HL-60 (cell line): ENCODE results near the gene VIPR2.

Source experiments
- CTCF ChIP-seq: IDR thresholded peaks from one replicate; pipeline ENCODE4 v1.5.1; 2011; ENCODE audit warnings: low read length, control low read depth, inconsistent platforms; ENCODE audit not compliant: insufficient read depth
- GABPA ChIP-seq: IDR thresholded peaks from 2 replicates; pipeline ENCODE4 v1.6.1; 2012; ENCODE audit warnings: low read depth
- POLR2AphosphoS5 ChIP-seq: IDR thresholded peaks from 2 replicates; pipeline ENCODE4 v1.6.1; 2012; ENCODE audit warnings: low read depth
- SPI1 ChIP-seq: IDR thresholded peaks from 2 replicates; pipeline ENCODE4 v1.6.1; 2012; ENCODE audit warnings: low read depth, mild to moderate bottlenecking, borderline replicate concordance
- TF ChIP-seq, protein P1 (sequence below): IDR thresholded peaks from 2 replicates; pipeline ENCODE4 v1.6.1; 2012; ENCODE audit warnings: low read depth; ENCODE audit not compliant: insufficient replicate concordance

DNA sequence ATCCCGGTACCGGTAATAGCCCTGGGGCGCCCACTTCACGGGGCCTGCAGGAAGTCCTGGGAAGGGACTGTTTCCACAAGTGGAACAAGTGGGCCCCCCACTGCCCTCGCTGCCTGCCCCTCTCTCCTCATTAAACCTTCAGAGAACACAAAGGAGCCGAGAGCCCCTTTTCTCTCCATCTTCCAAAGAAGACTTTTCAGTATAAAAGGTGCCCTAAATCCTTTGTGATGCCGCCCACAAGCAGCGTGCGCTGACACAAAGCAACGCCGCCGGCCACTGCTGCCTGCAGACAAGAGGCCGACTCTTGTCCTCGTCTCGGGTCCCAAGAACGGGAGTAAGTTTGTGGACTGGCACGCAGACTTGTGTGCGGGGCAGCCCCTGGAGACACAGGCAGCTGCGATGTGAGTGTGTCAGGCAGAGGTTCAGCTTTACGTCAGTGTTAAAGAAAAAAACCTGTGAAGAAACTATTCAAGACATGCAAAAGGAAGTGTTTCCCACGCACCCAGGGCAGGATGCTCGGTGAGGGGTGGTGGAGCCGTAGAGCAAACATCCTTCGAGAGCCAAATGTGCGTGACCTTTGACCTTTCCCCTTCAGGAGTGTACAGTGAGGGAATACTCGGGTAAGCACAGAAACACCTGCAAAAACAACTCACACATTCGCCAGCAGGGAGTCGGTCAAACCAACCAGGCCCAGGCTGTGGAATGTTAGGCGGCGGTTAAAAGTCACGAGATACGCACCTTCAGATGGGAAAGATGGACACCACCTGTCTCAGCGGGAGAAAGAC lies 118.2 kb downstream of the VIPR2 start:
- TF ChIP-seq CTCF (no peak), GABPA (no peak), POLR2AphosphoS5 (no peak), SPI1 (no peak)
- TF ChIP-seq, protein P1, sequence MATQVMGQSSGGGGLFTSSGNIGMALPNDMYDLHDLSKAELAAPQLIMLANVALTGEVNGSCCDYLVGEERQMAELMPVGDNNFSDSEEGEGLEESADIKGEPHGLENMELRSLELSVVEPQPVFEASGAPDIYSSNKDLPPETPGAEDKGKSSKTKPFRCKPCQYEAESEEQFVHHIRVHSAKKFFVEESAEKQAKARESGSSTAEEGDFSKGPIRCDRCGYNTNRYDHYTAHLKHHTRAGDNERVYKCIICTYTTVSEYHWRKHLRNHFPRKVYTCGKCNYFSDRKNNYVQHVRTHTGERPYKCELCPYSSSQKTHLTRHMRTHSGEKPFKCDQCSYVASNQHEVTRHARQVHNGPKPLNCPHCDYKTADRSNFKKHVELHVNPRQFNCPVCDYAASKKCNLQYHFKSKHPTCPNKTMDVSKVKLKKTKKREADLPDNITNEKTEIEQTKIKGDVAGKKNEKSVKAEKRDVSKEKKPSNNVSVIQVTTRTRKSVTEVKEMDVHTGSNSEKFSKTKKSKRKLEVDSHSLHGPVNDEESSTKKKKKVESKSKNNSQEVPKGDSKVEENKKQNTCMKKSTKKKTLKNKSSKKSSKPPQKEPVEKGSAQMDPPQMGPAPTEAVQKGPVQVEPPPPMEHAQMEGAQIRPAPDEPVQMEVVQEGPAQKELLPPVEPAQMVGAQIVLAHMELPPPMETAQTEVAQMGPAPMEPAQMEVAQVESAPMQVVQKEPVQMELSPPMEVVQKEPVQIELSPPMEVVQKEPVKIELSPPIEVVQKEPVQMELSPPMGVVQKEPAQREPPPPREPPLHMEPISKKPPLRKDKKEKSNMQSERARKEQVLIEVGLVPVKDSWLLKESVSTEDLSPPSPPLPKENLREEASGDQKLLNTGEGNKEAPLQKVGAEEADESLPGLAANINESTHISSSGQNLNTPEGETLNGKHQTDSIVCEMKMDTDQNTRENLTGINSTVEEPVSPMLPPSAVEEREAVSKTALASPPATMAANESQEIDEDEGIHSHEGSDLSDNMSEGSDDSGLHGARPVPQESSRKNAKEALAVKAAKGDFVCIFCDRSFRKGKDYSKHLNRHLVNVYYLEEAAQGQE, result no peak
